ENCODE measurements around the gene RASL11B.

The RASL11B gene

GRCh38 chr4:52874948-52875347, 12.8 kb downstream of the RASL11B start:
- DNase-seq (ENCODE audit: low spot score), result no peak

GRCh38 chr4:52876069-52876468, 14.0 kb downstream of the RASL11B start:
- no peak for DNase-seq (ENCODE audit: low spot score)

- no peak for DNase-seq (ENCODE audit: low spot score)
These were observed 14.9 kb downstream of the RASL11B start for GRCh38 chr4:52877036-52877435.

GRCh38 chr4:52877694-52878093, 15.6 kb downstream of the RASL11B start:
- DNase-seq (ENCODE audit: low spot score), result no peak

GRCh38 chr4:52879471-52879870, 17.4 kb downstream of the RASL11B start:
- DNase-seq (ENCODE audit: low spot score), result no peak

GRCh38 chr4:52880994-52881393, 18.9 kb downstream of the RASL11B start:
- no peak for DNase-seq (ENCODE audit: low spot score)

- DNase-seq (ENCODE audit: low spot score), result no peak
These were observed 21.1 kb downstream of the RASL11B start for GRCh38 chr4:52883183-52883621.

- no peak for DNase-seq (ENCODE audit: low spot score)
These were observed 21.9 kb downstream of the RASL11B start for GRCh38 chr4:52883707-52884669.

- no peak for DNase-seq (ENCODE audit: low spot score)
These were observed 22.9 kb downstream of the RASL11B start for GRCh38 chr4:52884994-52885393.

- DNase-seq (ENCODE audit: low spot score), result no peak
These were observed 27.2 kb downstream of the RASL11B start for GRCh38 chr4:52889354-52889753.

GRCh38 chr4:52889778-52890520, 27.8 kb downstream of the RASL11B start:
- no peak for DNase-seq (ENCODE audit: low spot score)

- DNase-seq (ENCODE audit: low spot score), result no peak
These were observed 28.3 kb downstream of the RASL11B start for GRCh38 chr4:52890521-52890791.

- no peak for DNase-seq (ENCODE audit: low spot score)
These were observed 29.6 kb downstream of the RASL11B start for GRCh38 chr4:52891743-52892142.

- DNase-seq (ENCODE audit: low spot score), result no peak
These were observed 30.8 kb downstream of the RASL11B start for GRCh38 chr4:52892880-52893279.

- DNase-seq (ENCODE audit: low spot score), result no peak
These were observed 32.3 kb downstream of the RASL11B start for GRCh38 chr4:52894443-52894842.

GRCh38 chr4:52903273-52903672, 41.2 kb downstream of the RASL11B start:
- DNase-seq (ENCODE audit: low spot score), result no peak

- no peak for DNase-seq (ENCODE audit: low spot score)
These were observed 42.3 kb downstream of the RASL11B start for GRCh38 chr4:52904421-52904820.

GRCh38 chr4:52907510-52907909, 45.4 kb downstream of the RASL11B start:
- no peak for DNase-seq (ENCODE audit: low spot score)

GRCh38 chr4:52910115-52910514, 48.0 kb downstream of the RASL11B start:
- no peak for DNase-seq (ENCODE audit: low spot score)

GRCh38 chr4:52911684-52912294, 49.7 kb downstream of the RASL11B start:
- peak; percentile 65 for DNase-seq (ENCODE audit: low spot score)

GRCh38 chr4:52912608-52913007, 50.5 kb downstream of the RASL11B start:
- no peak for DNase-seq (ENCODE audit: low spot score)

GRCh38 chr4:52914051-52914605, 52.0 kb downstream of the RASL11B start:
- DNase-seq (ENCODE audit: low spot score), result no peak

- no peak for DNase-seq (ENCODE audit: low spot score)
These were observed 53.1 kb downstream of the RASL11B start for GRCh38 chr4:52915191-52915590.
